Measurements from ENCODE around the gene IRAK2.

Gene IRAK2

GRCh38 chr3:10285272-10286132 lies 120.8 kb downstream of the IRAK2 start:
- no peak for DNase-seq (ENCODE audit: low spot score in 2 of 2)
- Mint-ChIP-seq H3K27ac (peak overlapping the region; percentile 91), H3K4me3 (peak overlapping the region; percentile 39), H3K9me3 (no peaks in the 10 kb centered on the region), H3K4me1 (peaks cover 45% of the 10 kb centered on the region), H3K36me3 (peaks cover 96% of the 10 kb centered on the region)
- peak; percentile 49 for ATAC-seq

GRCh38 chr3:10286133-10286524 lies 121.4 kb downstream of the IRAK2 start:
- no peak for DNase-seq (ENCODE audit: low spot score in 2 of 2)
- Mint-ChIP-seq H3K4me1 (peaks cover 44% of the 10 kb centered on the region), H3K36me3 (peaks cover 93% of the 10 kb centered on the region), H3K4me3 (no peak overlapping the region), H3K9me3 (no peaks in the 10 kb centered on the region), H3K27ac (peak overlapping the region; percentile 91)
- no peak for ATAC-seq

GRCh38 chr3:10286596-10287295 lies 122.0 kb downstream of the IRAK2 start:
- Mint-ChIP-seq H3K36me3 (peaks cover 92% of the 10 kb centered on the region), H3K27ac (peak overlapping the region; percentile 69), H3K4me1 (peaks cover 49% of the 10 kb centered on the region), H3K9me3 (no peaks in the 10 kb centered on the region), H3K4me3 (no peak overlapping the region)
- ATAC-seq (peak; percentile 63), DNase-seq (ENCODE audit: low spot score in 2 of 2) (peak in 1 of 2 donors; percentile 47)

- peaks cover 44% of the 10 kb centered on the region for H3K4me1 Mint-ChIP-seq
- ATAC-seq (no peak), DNase-seq (ENCODE audit: low spot score in 2 of 2) (no peak)
- peak overlapping the region; percentile 78 for H3K27ac Mint-ChIP-seq
- H3K4me3 Mint-ChIP-seq, result no peak overlapping the region
- H3K36me3 Mint-ChIP-seq, result peaks cover 92% of the 10 kb centered on the region
- H3K9me3 Mint-ChIP-seq, result no peaks in the 10 kb centered on the region
Observed at GRCh38 chr3:10287936-10288574, 123.3 kb downstream of the IRAK2 start.

- no peaks in the 10 kb centered on the region for H3K9me3 Mint-ChIP-seq
- H3K27ac Mint-ChIP-seq, result peak overlapping the region; percentile 78
- DNase-seq (ENCODE audit: low spot score in 2 of 2), result no peak
- no peak overlapping the region for H3K4me3 Mint-ChIP-seq
- peaks cover 40% of the 10 kb centered on the region for H3K4me1 Mint-ChIP-seq
- no peak for ATAC-seq
- peaks cover 92% of the 10 kb centered on the region for H3K36me3 Mint-ChIP-seq
Observed at GRCh38 chr3:10288575-10288960, 123.8 kb downstream of the IRAK2 start.

- Mint-ChIP-seq H3K4me3 (no peak overlapping the region), H3K9me3 (no peaks in the 10 kb centered on the region), H3K4me1 (peaks cover 37% of the 10 kb centered on the region), H3K27ac (peak overlapping the region; percentile 78), H3K36me3 (peaks cover 92% of the 10 kb centered on the region)
- ATAC-seq, result no peak
- DNase-seq (ENCODE audit: low spot score in 2 of 2), result no peak
Observed at GRCh38 chr3:10289077-10289476, 124.4 kb downstream of the IRAK2 start.

GRCh38 chr3:10289787-10290355 lies 125.2 kb downstream of the IRAK2 start:
- Mint-ChIP-seq H3K9me3 (no peaks in the 10 kb centered on the region), H3K27ac (peak overlapping the region; percentile 78), H3K4me1 (peaks cover 34% of the 10 kb centered on the region), H3K36me3 (peaks cover 92% of the 10 kb centered on the region), H3K4me3 (no peak overlapping the region)
- ATAC-seq (no peak), DNase-seq (ENCODE audit: low spot score in 2 of 2) (no peak)

GRCh38 chr3:10290481-10291176 lies 125.9 kb downstream of the IRAK2 start:
- Mint-ChIP-seq H3K4me1 (peaks cover 26% of the 10 kb centered on the region), H3K27ac (peak overlapping the region; percentile 70), H3K36me3 (peaks cover 96% of the 10 kb centered on the region), H3K9me3 (no peaks in the 10 kb centered on the region), H3K4me3 (no peak overlapping the region)
- DNase-seq (ENCODE audit: low spot score in 2 of 2) (no peak), ATAC-seq (no peak)

GRCh38 chr3:10291641-10292040 lies 126.9 kb downstream of the IRAK2 start:
- peak overlapping the region; percentile 70 for H3K27ac Mint-ChIP-seq
- H3K4me1 Mint-ChIP-seq, result peaks cover 22% of the 10 kb centered on the region
- H3K4me3 Mint-ChIP-seq, result no peak overlapping the region
- DNase-seq (ENCODE audit: low spot score in 2 of 2) (no peak), ATAC-seq (no peak)
- peaks cover 96% of the 10 kb centered on the region for H3K36me3 Mint-ChIP-seq
- no peaks in the 10 kb centered on the region for H3K9me3 Mint-ChIP-seq

- Mint-ChIP-seq H3K36me3 (peaks cover 92% of the 10 kb centered on the region), H3K4me1 (peaks cover 17% of the 10 kb centered on the region), H3K9me3 (no peaks in the 10 kb centered on the region), H3K4me3 (no peak within 1 kb of the TSS), H3K27ac (peak within 1 kb of the TSS; percentile 70)
- DNase-seq (ENCODE audit: low spot score in 2 of 2) (no peak), ATAC-seq (peak; percentile 48)
Observed at GRCh38 chr3:10292505-10293419, 128.0 kb downstream of the IRAK2 start, which contains the start of gene GHRL. Gene GHRL, minus strand, starts transcription at chr3:10292947. Its CDS starts 2,767 bp downstream, at chr3:10290180.

Data from stimulated activated effector memory CD8-positive, alpha-beta T cell treated with anti-CD3 and anti-CD28 coated beads, Interleukin-12 subunit alpha, Interleukin-12 subunit beta, amount 100 ng/mL, for 72 hours (primary cell).